Measurements from ENCODE around the gene KLC1.
"Not testable (repeated sequence)": the region's sequence is repeated elsewhere in the genome, so short reads cannot be mapped to it uniquely, and the experiment has no call there.

KLC1 gene

GRCh38 chr14:103650213-103650612, 21.2 kb downstream of the KLC1 start:
- TF ChIP-seq CTCF (IDR thresholded peaks at IDR 0.05): no peak
- Histone ChIP-seq H3K36me3 (peaks cover 14% of the 10 kb centered on the region), H3K27me3 (no peaks in the 10 kb centered on the region), H3K27ac (no peak overlapping the region), H3K4me3 (ENCODE audit: low read depth in 1 of 2, low read length in 1 of 2) (no peak overlapping the region), H3K9me3 (no peaks in the 10 kb centered on the region), H3K4me1 (ENCODE audit: control insufficient read depth in 1 of 2, insufficient read depth in 1 of 2, low read depth in 1 of 2, low read length in 1 of 2) (no peaks in the 10 kb centered on the region)

- Histone ChIP-seq H3K4me1 (ENCODE audit: control insufficient read depth in 1 of 2, insufficient read depth in 1 of 2, low read depth in 1 of 2, low read length in 1 of 2) (no peaks in the 10 kb centered on the region), H3K4me3 (ENCODE audit: low read depth in 1 of 2, low read length in 1 of 2) (no peak overlapping the region), H3K36me3 (peaks cover 28% of the 10 kb centered on the region), H3K27ac (no peak overlapping the region), H3K9me3 (no peaks in the 10 kb centered on the region), H3K27me3 (no peaks in the 10 kb centered on the region)
- no peak for TF ChIP-seq CTCF (IDR thresholded peaks at IDR 0.05)
These were observed 22.6 kb downstream of the KLC1 start for GRCh38 chr14:103651585-103651984.

- Histone ChIP-seq H3K36me3 (peaks cover 40% of the 10 kb centered on the region), H3K4me1 (ENCODE audit: control insufficient read depth in 1 of 2, insufficient read depth in 1 of 2, low read depth in 1 of 2, low read length in 1 of 2) (no peaks in the 10 kb centered on the region), H3K27me3 (no peaks in the 10 kb centered on the region), H3K9me3 (no peaks in the 10 kb centered on the region), H3K27ac (no peak overlapping the region), H3K4me3 (ENCODE audit: low read depth in 1 of 2, low read length in 1 of 2) (no peak overlapping the region)
- TF ChIP-seq CTCF (IDR thresholded peaks at IDR 0.05): no peak
These were observed 23.8 kb downstream of the KLC1 start for GRCh38 chr14:103652806-103653205.

- H3K27me3 ChIP-seq; H3K4me3 ChIP-seq (ENCODE audit: low read depth in 1 of 2, low read length in 1 of 2); H3K9me3 ChIP-seq; H3K4me1 ChIP-seq (ENCODE audit: control insufficient read depth in 1 of 2, insufficient read depth in 1 of 2, low read depth in 1 of 2, low read length in 1 of 2); H3K27ac ChIP-seq: not testable (repeated sequence)
- peaks cover 44% of the 10 kb centered on the region for H3K36me3 ChIP-seq
These were observed 24.3 kb downstream of the KLC1 start for GRCh38 chr14:103653336-103653735.

- Histone ChIP-seq H3K27ac (no peak overlapping the region), H3K9me3 (no peaks in the 10 kb centered on the region), H3K27me3 (no peaks in the 10 kb centered on the region), H3K36me3 (peaks cover 48% of the 10 kb centered on the region), H3K4me3 (ENCODE audit: low read depth in 1 of 2, low read length in 1 of 2) (no peak overlapping the region), H3K4me1 (ENCODE audit: control insufficient read depth in 1 of 2, insufficient read depth in 1 of 2, low read depth in 1 of 2, low read length in 1 of 2) (no peaks in the 10 kb centered on the region)
- TF ChIP-seq CTCF (IDR thresholded peaks at IDR 0.05): no peak
These were observed 24.8 kb downstream of the KLC1 start for GRCh38 chr14:103653805-103654204.

- H3K27ac ChIP-seq: no peak overlapping the region
- TF ChIP-seq CTCF (IDR thresholded peaks at IDR 0.05): no peak
These were observed 25.6 kb downstream of the KLC1 start for GRCh38 chr14:103654619-103655018.

More at GRCh38 chr14:103654619-103655018, 25.6 kb downstream of the KLC1 start:
- Histone ChIP-seq H3K27me3 (no peaks in the 10 kb centered on the region), H3K36me3 (peaks cover 56% of the 10 kb centered on the region), H3K9me3 (no peaks in the 10 kb centered on the region), H3K4me3 (ENCODE audit: low read depth in 1 of 2, low read length in 1 of 2) (no peak overlapping the region), H3K4me1 (ENCODE audit: control insufficient read depth in 1 of 2, insufficient read depth in 1 of 2, low read depth in 1 of 2, low read length in 1 of 2) (no peaks in the 10 kb centered on the region)

All from neutrophil (primary cell).